HK-2 (cell line): ENCODE data around the gene NRF1.

Experiments
- DNase-seq: peaks from one replicate; pipeline ENCODE4 v3.0.0-alpha.2; 2018; ENCODE audit not compliant: unreplicated experiment

Gene NRF1

GRCh38 chr7:129769866-129770808, 158.6 kb downstream of the NRF1 start:
- DNase-seq = no peak

GRCh38 chr7:129771201-129771927, 159.8 kb downstream of the NRF1 start:
- DNase-seq = no peak

GRCh38 chr7:129771928-129772479, 160.5 kb downstream of the NRF1 start:
- DNase-seq = no peak

GRCh38 chr7:129772646-129773280, 161.2 kb downstream of the NRF1 start:
- DNase-seq = no peak

- peak; percentile 30 for DNase-seq
These were observed 161.8 kb downstream of the NRF1 start for GRCh38 chr7:129773328-129773731.

- DNase-seq = no peak
These were observed 162.4 kb downstream of the NRF1 start for GRCh38 chr7:129773871-129774270.

- no peak for DNase-seq
These were observed 162.8 kb downstream of the NRF1 start for GRCh38 chr7:129774359-129774758.

- DNase-seq = no peak
These were observed 163.6 kb downstream of the NRF1 start for GRCh38 chr7:129774871-129775694.

GRCh38 chr7:129775695-129776361, 164.3 kb downstream of the NRF1 start:
- DNase-seq = no peak

GRCh38 chr7:129776362-129776722, 164.8 kb downstream of the NRF1 start:
- no peak for DNase-seq

- no peak for DNase-seq
These were observed 165.8 kb downstream of the NRF1 start for GRCh38 chr7:129777195-129777844.

- DNase-seq = no peak
These were observed 166.7 kb downstream of the NRF1 start for GRCh38 chr7:129777993-129778769.

GRCh38 chr7:129778770-129779601, 167.5 kb downstream of the NRF1 start:
- DNase-seq = no peak

- no peak for DNase-seq
These were observed 168.2 kb downstream of the NRF1 start for GRCh38 chr7:129779602-129780256.

- peak; percentile 98 for DNase-seq
These were observed 168.9 kb downstream of the NRF1 start for GRCh38 chr7:129780257-129780973.

GRCh38 chr7:129780974-129781927, 169.7 kb downstream of the NRF1 start:
- peak; percentile 50 for DNase-seq
